HG03457 (cell line): ENCODE results near the gene DHRS4L2.
"Not testable (repeated sequence)": the region's sequence is repeated elsewhere in the genome, so short reads cannot be mapped to it uniquely, and the experiment has no call there.

Source experiments
- ATAC-seq: cut with Tn5 transposase; IDR thresholded peaks from one replicate; pipeline ENCODE4 v1.9.1; 2021; ENCODE audit warnings: moderate number of reproducible peaks; ENCODE audit not compliant: unreplicated experiment

DHRS4L2 gene

DNA sequence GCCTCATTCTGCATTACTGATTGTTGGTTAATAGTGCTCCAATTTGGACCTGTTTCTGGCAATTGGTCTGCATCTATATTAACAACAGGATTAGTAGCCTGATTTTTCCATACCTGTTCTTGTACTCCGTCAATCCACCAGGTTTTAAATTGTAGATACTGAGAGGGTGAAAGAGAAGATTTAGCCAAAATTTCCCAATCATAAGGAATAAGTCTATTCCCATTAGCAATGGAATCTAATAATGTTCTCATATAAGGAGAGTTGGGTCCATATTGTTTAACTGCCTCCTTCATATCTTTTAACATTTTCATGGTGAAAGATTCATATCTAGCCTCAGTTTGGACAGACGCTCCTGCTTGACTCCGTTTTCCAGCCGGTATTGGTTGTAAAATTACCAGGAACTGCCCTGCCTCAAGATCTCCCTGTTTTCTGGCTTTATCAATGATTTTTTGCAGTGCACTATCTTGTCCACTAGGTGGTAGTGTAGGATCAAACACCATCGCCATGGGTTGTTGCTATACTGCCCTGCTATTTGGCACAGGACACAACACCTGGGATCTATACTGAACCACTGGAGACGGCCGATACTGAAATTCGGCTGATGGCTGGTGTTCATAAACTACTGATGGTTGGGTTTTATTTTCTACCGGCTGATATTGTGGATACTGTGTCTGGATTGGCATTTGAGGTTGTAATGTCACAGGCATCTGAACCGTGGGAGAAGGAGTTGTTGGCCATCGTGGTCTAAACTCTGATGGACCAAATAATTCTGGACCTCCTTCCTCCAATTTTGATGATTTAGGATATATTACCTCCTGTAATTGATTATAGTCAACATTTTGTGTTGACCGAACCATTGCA, 25.2 kb downstream of the DHRS4L2 start:
- no peak for ATAC-seq

DNA sequence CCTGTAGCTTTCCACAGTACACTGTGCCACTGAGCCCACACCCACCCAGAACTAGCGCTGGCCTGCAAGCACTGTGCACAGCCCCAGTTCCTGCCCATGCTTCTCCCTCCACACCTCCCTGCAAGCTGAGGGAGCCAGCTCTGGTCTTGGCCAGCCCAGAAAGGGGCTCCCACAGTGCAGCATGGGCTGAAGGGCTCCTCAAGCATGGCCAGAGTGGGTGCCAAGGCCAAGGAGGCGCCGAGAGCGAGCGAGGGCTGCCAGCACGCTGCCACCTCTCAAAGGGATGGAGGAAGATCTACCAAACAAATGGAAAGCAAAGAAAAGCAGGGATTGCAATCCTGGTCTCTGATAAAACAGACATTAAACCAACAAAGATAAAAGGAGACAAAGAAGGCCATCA, 27.0 kb downstream of the DHRS4L2 start:
- not testable (repeated sequence) for ATAC-seq

DNA sequence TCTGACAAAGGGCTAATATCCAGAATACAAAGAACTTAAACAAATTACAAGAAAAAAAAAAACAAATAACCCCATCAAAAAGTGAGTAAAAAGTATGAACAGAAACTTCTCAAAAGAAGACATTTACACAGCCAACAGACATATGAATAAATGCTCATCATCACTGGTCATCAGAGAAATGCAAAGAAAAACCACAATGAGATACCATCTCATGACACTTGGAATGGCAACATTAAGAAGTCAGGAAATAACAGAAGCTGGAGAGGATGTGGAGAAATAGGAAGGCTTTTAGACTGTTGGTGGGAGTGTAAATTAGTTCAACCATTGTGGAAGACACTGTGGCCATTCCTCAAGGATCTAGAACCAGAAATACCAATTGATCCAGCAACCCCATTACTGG, 30.2 kb downstream of the DHRS4L2 start:
- not testable (repeated sequence) for ATAC-seq

DNA sequence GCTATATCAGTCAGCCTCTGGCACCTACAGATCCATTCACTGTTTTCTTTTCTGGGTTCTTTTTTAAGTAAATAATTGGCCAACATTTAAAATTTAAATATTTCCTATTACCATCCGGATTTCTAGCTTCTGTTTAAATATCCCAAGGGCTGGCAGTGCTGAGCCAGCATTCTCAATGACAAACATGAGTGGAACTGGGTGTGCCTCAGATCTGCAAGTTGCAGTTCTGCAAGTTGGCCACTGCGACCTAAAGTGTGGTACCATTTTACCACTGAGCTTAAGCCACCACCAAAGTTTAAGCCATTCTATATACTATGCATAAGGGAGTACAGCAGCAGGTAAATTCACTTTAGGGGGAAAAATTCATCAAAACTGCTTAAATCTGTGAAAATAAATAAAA, 31.2 kb downstream of the DHRS4L2 start:
- not testable (repeated sequence) for ATAC-seq

DNA sequence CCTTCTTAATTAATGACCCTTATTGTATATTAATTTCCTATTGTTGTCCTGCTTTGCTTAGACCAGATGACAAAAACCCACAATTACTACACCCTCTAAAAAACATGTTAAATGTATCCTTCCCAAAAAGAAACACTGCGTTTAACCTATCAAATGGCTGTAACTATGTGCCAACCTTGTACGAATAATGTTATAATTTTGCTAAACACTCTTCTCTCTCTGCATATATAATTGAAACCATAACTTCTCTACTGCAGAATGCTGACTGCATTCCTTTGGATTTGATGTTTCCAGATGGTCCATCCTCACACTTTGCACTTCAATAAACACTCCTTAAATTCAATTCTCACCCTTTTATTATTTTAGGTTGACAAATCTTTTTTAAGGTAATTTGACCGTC, 31.8 kb downstream of the DHRS4L2 start:
- ATAC-seq, result not testable (repeated sequence)

DNA sequence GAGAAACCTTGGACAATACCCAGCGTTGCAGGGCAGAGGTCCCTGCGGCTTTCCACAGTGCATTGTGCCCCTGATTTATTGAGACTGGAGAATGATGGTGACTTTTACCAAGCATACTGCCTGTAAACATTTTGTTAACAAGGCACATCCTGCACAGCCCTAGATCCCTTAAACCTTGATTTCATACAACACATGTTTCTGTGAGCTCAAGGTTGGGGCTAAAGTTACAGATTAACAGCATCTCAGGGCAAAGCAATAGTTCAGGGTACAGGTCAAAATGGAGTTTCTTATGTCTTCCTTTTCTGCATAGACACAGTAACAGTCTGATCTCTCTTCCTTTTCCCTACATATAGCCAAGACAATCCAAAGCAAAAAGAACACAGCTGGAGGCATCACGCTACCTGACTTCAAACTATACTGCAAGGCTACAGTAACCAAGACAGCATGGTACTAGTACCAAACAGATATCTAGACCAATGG, 36.2 kb downstream of the DHRS4L2 start:
- ATAC-seq, result not testable (repeated sequence)

DNA sequence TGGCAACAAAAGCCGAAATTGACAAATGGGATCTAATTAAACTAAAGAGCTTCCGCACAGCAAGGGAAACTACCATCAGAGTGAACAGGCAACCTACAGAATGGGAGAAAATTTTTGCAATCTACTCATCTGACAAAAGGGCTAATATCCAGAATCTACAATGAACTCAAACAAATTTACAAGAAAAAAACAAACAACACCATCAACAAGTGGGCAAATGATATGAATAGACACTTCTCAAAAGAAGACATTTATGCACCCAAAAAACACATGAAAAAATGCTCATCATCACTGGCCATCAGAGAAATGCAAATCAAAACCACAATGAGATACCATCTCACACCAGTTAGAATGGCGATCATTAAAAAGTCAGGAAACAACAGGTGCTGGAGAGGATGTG, 41.0 kb downstream of the DHRS4L2 start:
- ATAC-seq, result not testable (repeated sequence)

DNA sequence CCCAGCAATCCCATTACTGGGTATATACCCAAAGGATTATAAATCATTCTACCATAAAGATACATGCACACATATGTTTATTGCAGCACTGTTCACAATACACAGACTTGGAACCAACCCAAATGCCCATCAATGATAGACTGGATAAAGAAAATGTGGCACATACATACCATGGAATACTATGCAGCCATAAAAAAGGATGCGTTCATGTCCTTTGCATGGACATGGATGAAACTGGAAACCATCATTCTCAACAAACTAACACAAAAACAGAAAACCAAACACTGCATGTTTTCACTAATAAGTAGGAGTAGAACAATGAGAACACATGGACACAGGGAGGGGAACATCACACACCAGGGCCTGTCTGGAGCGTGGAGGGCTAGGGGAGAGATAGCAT, 42.6 kb downstream of the DHRS4L2 start:
- ATAC-seq, result not testable (repeated sequence)

DNA sequence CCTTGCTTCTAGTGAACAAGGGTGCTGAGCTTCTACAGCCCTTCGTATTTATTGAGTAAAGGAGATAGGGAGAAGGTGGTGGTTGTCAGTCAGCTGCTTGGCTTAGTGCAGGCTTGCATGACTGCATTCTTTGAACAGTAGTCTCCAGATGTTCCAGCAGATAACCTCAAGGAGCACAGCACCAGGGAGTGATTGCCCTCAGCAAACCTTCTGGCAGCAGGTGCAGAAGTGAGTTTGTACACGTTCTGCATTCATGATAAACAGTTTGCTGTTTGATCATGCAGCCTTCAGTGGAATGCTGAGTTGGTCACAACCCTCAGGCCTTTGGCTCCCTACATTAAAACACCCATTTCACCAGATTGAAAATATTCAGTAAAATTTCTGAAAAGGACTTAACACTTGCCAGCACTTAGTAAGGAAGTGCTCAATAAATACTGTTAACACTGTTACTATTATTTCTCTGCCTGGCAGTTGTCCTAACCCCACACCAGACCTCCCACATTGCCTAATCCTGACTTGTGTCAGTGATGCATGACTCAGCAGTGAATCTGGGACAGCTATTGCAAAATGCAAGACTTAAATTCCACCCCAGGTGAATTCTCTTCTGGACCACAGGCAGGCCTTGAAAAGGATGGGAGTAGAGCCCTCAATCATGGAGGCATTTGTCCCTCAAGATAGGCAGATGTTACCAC, 44.1 kb downstream of the DHRS4L2 start:
- no peak for ATAC-seq

DNA sequence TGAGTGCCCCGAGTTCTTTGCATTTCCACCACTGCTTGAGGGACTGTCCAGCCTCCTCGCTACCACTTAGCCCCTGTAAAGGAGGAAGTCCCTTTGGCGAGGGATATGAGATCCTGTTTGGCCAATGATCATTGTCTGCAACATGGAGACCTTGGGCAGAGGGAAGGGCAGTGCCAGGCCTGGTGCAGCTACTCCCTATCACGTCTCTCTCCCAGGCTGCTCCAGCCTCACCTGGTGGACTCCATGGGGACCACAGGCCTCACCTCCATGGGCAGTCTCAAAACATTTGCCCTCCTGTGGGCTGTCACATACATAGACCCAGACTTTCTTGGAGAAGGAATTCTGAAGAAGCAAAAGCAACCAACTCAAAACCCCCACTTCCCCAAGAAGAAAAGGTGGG, 47.0 kb downstream of the DHRS4L2 start:
- ATAC-seq, result not testable (repeated sequence)

DNA sequence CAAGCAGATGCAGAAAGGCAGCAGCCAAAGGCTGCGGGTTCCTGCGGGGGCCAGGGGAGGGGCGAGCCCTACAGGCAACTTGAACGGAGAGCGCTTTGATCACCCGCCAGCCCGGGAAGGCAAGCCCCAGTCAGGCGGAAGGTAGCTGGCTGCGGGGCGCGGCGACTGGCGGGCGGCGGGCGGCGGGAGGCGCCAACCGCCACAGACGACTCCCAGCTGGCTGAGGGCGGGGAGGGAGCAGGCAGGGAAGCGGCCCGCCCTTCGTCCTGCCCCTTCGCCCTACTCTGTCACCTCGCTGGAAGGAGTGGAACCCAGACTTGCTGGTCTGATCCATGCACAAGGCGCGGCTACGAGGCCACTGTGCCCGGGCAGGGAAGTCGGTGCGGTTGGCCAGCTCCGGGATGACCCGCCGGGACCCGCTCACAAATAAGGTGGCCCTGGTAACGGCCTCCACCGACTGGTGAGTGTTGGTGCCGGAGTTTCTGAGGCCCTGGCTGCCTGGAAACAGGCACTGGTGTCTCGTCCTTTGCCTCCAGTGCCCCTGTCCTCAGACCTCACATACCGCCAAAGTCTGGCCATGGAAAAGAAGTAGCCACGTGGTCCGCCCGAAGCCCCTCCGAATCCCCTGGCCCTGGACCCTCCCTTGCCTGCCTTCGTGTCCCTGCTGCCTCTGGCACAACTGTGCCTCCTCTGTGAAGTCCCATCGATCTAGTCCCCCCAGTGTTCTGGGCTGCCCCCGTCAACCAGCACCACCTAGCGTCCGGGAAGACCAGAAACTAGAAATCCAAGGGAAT, 47.6 kb downstream of the DHRS4L2 start:
- no peak for ATAC-seq

DNA sequence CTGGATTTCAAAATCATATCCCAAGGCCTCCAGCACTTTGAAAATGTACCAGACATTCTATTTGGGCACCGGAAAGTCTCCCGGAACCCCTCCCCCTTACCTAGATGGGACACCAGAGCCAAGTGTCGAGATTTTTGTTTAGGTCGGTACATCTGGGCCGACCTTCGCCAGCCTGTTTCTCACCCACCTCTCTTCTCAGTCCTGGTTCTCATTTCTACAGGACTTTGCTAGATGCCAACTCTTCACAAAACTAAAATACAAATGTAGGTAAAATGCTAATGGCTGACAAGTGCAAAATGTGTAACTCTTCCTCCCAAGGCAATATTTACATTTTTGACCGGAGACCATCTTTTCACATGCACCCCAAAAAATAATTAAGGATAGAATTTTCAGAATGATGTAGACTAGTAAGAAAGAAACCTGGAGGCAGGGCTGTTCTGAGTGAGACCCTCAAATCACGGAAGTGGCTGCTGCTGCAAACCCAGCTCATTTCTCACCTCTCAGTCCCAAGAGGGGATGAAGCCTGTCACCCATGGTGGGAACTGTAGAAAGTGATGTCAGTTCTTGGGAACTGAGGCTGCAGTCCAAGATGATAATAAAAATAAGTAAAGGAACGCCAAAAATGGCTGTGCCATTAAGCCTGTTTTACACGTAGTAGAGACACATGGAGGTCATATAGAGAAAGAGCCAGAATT, 48.4 kb downstream of the DHRS4L2 start:
- ATAC-seq, result not testable (repeated sequence)

DNA sequence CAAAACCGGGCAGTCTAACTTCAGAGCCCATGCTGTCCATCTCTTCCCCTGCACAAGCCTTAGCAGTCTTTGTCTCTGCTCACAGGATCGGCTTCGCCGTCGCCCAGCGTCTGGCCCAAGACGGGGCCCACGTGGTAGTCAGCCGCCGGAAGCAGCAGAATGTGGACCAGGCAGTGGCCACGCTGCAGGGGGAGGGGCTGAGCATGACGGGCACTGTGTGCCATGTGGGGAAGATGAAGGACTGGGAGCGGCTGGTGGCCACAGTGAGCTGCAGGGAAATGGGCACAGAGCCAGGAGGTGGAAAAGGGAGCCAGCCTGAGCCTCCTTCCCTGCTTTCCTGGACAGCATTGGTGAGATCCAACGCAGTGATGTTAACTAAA, 48.9 kb downstream of the DHRS4L2 start:
- no peak for ATAC-seq

DNA sequence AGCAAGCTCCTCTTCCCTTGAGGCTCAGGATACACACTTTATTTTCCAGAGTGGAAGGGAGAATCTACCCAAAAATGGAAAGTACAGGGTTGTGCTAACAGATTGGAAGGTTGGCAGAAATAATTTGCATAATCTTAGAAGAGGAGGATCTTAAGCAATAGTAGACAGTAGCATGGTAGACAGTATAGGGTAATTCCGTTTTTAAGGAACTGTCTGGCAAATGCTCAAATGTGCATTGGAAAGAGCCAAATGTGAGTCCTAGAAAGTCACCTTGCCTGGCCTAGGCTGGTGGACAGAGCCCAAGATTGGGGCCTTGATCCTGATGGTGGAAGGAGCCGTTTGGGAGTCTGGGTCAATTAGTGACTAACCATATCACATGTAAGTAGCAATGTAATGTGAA, 50.0 kb downstream of the DHRS4L2 start:
- ATAC-seq, result no peak

DNA sequence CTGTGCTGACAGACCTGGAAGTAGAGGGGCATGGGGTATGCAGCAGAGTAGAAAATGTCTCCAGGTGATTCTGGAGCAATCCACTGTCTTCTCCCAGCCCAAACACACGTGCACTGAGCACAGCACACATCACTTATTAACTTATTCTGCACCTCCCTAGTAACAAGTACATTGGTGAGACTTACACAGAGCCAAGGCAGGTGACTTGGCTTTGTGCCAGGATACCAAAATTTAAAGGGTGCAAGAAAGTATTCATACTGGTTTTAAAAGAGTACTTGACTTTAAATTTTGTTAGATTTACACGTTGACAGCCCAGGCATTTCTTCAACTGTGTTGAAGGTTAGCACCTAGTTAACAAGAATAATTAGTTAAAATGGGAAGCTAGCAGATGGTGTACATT, 52.0 kb downstream of the DHRS4L2 start:
- no peak for ATAC-seq

DNA sequence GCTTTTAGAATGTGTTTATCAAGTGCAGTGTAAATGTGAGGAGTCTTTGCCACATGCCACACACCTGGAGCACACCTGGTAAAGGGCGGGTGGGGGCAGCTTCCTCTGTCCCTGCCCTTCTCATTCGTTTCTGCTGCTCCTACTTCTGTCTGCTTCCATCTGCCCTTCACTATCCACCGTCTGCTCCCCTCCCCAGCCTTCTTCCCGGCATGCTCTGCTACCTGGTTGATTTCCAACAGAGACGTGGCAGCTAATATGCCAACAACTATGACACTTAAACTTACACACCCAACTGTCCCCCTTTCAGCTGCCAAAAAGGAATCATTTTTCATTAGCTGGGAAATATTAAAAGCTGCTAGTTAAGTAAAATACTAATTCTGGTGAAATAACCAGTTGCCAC, 54.0 kb downstream of the DHRS4L2 start:
- ATAC-seq, result no peak

DNA sequence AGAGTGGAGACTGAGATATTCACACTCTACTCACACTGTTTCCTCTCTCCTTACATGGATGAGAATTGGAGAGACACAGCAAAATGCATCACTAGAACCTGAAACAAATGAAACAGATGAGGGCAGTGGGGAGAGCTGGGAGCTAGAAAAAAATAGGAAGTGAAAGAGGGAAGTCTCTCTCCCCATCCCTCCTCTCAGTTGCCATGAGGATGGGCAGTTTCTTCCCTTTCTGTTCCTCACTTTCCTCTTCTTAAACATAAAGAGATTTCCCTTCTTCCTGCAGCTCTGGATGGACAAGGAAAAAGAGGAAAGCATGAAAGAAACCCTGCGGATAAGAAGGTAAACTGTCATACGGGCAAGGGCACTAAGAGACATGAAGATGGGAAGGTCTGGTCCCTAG, 60.3 kb downstream of the DHRS4L2 start:
- not testable (repeated sequence) for ATAC-seq

DNA sequence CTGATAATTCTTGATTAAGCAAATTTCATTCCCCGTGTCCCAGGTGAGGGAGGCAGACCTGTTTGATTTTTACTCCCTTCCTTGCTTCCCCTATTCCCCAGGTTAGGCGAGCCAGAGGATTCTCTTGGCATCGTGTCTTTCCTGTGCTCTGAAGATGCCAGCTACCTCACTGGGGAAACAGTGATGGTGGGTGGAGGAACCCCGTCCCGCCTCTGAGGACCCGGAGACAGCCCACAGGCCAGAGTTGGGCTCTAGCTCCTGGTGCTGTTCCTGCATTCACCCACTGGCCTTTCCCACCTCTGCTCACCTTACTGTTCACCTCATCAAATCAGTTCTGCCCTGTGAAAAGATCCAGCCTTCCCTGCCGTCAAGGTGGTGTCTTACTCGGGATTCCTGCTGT, 62.0 kb downstream of the DHRS4L2 start:
- ATAC-seq, result not testable (repeated sequence)

DNA sequence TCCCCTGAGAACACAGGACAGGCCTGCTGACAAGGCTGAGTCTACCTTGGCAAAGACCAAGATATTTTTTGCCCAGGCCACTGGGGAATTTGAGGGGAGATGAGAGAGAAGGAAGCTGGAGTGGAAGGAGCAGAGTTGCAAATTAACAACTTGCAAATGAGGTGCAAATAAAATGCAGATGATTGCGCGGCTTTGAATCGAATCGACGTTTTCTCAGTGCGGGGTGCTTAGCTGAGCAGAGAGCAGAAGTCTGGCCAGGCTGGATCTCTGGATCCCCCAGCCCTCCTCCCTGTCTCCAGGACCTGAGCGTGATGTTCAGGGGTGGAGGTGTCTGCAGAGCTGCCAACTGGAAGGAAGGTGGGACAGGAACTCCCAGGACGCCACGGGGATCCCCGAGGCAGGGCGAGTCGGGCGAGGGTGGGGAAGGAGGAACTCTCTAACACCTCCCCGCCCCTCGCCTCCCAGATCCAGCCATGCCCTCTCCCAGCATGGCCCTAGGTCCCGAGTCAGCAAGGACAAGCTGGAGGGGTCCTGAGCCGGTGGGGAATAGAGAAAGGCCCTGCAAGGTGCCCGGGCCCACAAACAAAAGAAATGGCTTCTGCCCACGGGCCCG, 62.6 kb downstream of the DHRS4L2 start:
- ATAC-seq, result no peak
